Measurements from ENCODE around the gene CTDSPL2.
"Not testable (repeated sequence)": the region's sequence is repeated elsewhere in the genome, so short reads cannot be mapped to it uniquely, and the experiment has no call there.

The CTDSPL2 gene

DNA sequence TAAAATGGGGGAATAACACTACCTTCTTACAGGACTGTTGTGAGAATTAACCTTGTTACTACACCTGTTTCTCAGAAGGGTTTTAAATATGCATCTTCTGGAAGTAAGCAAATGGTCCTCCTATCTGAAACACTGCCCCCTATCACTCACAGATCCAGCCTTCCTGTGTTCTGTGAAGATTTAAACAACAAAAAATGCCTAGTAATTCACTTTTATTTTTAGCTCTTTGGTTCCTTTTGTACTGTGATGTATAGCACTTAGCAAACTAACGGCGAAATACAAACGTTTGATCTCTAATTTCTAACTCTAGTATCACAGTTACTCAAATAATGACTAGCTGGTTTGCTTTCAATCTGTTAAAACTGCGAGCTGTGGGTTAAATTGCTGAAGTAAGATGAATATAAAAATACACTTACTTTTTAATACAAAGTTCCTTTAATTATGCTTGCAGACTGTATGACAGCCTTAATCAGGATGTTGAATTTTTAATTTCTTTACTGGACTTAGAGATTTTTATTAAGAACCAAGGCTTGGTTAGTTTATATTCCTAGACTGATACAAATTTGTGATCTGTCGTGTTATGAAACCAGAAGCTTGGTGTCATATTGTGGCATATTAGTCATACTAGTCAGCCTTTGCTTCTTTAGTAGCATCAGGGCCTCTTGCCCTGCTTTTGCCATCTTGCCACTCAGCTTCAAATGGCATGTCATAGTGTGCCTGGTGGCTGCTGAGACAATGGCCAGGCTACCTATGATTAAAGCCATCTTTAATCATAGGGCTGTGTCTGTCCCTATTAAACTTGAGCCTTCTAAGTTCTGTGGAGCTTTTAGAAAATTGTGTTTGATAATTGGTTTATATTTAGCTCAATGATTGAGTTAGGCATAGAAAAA, 118.7 kb downstream of the CTDSPL2 start:
- Histone ChIP-seq H3K36me3 (ENCODE audit: control insufficient read depth, insufficient read depth, low read length) (peaks cover 6% of the 10 kb centered on the region), H3K9ac (ENCODE audit: low read depth, low read length) (no peak overlapping the region), H3K4me3 (ENCODE audit: low read depth, low read length) (no peak overlapping the region), H3K4me1 (ENCODE audit: control insufficient read depth, insufficient read depth, low read length) (peaks cover 3% of the 10 kb centered on the region), H3K9me3 (ENCODE audit: control insufficient read depth, insufficient read depth, low read length) (no peaks in the 10 kb centered on the region), H3K27me3 (ENCODE audit: control insufficient read depth, insufficient read depth, low read length) (no peaks in the 10 kb centered on the region)

DNA sequence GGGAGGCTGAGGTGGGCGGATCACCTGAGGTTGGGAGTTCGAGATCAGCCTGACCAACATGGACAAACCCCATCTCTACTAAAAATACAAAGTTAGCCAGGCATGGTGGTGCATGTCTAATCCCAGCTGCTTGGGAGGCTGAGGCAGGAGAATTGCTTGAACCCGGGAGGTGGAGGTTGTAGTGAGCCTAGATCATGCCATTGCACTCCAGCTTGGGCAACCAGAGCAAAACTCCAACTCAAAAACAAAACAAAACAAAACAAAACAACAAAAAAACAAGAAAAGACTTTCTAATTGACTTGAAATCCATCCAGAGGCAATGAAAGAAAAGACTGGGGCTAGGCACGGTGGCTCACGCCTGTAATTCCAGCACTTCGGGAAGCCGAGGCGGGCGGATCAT, 121.7 kb downstream of the CTDSPL2 start:
- H3K9me3 ChIP-seq (ENCODE audit: control insufficient read depth, insufficient read depth, low read length); H3K27me3 ChIP-seq (ENCODE audit: control insufficient read depth, insufficient read depth, low read length); H3K4me1 ChIP-seq (ENCODE audit: control insufficient read depth, insufficient read depth, low read length); H3K4me3 ChIP-seq (ENCODE audit: low read depth, low read length); H3K9ac ChIP-seq (ENCODE audit: low read depth, low read length): not testable (repeated sequence)
- peaks cover 13% of the 10 kb centered on the region for H3K36me3 ChIP-seq (ENCODE audit: control insufficient read depth, insufficient read depth, low read length)

- no peak overlapping the region for H3K9ac ChIP-seq (ENCODE audit: low read depth, low read length)
- H3K4me3 ChIP-seq (ENCODE audit: low read depth, low read length): no peak overlapping the region
- H3K4me1 ChIP-seq (ENCODE audit: control insufficient read depth, insufficient read depth, low read length): peaks cover 3% of the 10 kb centered on the region
- H3K36me3 ChIP-seq (ENCODE audit: control insufficient read depth, insufficient read depth, low read length): peaks cover 22% of the 10 kb centered on the region
- no peaks in the 10 kb centered on the region for H3K9me3 ChIP-seq (ENCODE audit: control insufficient read depth, insufficient read depth, low read length)
- H3K27me3 ChIP-seq (ENCODE audit: control insufficient read depth, insufficient read depth, low read length): no peaks in the 10 kb centered on the region
Measured at GRCh38 chr15:44550256-44550655, 122.8 kb downstream of the CTDSPL2 start.

GRCh38 chr15:44550734-44551133, 123.3 kb downstream of the CTDSPL2 start:
- no peaks in the 10 kb centered on the region for H3K9me3 ChIP-seq (ENCODE audit: control insufficient read depth, insufficient read depth, low read length)
- H3K27me3 ChIP-seq (ENCODE audit: control insufficient read depth, insufficient read depth, low read length): no peaks in the 10 kb centered on the region
- H3K36me3 ChIP-seq (ENCODE audit: control insufficient read depth, insufficient read depth, low read length): peaks cover 25% of the 10 kb centered on the region
- no peak overlapping the region for H3K9ac ChIP-seq (ENCODE audit: low read depth, low read length)
- H3K4me3 ChIP-seq (ENCODE audit: low read depth, low read length): no peak overlapping the region
- peaks cover under 1% of the 10 kb centered on the region for H3K4me1 ChIP-seq (ENCODE audit: control insufficient read depth, insufficient read depth, low read length)

DNA sequence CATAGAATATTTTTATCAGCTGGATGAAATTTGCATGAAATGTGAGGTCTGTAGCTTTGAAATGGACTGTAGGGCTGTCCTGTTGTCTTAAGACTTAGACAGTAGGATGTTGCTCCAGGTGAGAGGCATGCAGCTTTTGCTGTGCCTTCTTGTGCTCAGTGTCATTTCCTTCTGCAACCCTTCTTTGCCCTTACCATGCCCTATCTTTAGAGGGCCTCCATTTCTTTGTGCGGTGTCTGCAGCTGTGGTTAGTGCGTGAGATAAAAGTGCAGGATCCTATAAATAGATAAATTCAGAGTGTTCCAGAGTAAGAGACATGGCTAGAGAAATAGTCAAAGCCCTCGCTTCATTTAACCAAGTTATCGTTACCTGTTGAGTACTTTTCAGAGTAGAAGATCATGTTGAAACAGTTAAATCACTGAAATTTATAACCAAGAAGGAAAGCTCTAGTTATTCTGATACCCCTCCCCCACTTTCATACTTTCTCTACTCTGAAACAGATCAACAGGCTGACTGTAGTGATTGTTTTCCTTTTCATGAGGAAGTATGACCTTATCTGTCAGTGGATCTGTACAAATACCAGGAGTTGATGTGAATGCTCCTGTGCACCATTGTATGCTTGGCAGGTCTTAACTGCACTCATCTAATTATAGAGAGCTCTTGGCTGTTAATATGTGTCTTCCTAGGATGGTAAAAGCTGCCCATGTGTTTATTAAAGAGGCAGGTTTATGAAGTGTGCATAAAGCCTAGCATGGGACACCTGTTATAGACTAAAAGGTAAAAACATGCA, 127.7 kb downstream of the CTDSPL2 start:
- Histone ChIP-seq H3K9me3 (ENCODE audit: control insufficient read depth, insufficient read depth, low read length) (no peaks in the 10 kb centered on the region), H3K9ac (ENCODE audit: low read depth, low read length) (no peak overlapping the region), H3K4me1 (ENCODE audit: control insufficient read depth, insufficient read depth, low read length) (no peaks in the 10 kb centered on the region), H3K27me3 (ENCODE audit: control insufficient read depth, insufficient read depth, low read length) (no peaks in the 10 kb centered on the region), H3K36me3 (ENCODE audit: control insufficient read depth, insufficient read depth, low read length) (peaks cover 31% of the 10 kb centered on the region), H3K4me3 (ENCODE audit: low read depth, low read length) (no peak overlapping the region)

GRCh38 chr15:44560926-44561325, 133.5 kb downstream of the CTDSPL2 start:
- not testable (repeated sequence) for H3K9ac ChIP-seq (ENCODE audit: low read depth, low read length); H3K4me3 ChIP-seq (ENCODE audit: low read depth, low read length); H3K4me1 ChIP-seq (ENCODE audit: control insufficient read depth, insufficient read depth, low read length); H3K27me3 ChIP-seq (ENCODE audit: control insufficient read depth, insufficient read depth, low read length); H3K9me3 ChIP-seq (ENCODE audit: control insufficient read depth, insufficient read depth, low read length)
- peaks cover 32% of the 10 kb centered on the region for H3K36me3 ChIP-seq (ENCODE audit: control insufficient read depth, insufficient read depth, low read length)

DNA sequence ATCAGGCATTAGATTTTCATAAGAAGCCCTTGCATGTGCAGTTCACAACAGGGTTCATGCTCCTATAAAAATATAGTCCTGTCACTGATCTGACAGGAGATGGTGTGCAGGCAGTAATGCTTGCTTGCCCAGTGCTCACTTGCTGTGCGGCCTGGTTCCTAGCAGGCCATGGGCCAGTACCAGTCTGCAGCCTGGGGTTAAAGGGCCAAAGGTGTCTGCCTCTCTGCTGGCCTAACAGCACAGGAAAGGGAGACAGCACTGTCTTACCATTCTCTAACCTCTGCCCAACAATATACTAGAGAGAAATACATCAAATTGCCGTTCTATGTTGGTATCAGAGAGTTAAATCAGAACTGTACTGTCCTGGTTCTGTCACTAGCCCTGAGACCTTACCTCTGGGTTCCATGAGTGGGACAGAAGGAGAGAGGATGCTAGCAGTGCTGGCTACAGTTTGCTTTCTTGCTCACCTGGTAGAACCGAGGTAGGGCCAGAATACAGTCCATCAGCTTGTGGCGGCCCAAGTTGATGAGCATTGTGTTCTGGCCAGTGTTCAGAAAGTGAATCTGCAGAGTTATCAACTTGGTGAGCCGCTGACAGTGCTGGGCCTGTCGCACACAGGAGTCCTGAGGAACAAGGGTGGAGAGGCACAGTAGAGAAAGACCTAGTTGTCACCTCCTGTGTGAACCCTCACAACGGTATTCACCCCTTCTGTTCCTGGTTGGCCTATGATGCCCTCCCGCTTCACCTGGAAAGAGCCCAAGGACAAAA, 138.1 kb downstream of the CTDSPL2 start:
- Histone ChIP-seq H3K9ac (ENCODE audit: low read depth, low read length) (no peak overlapping the region), H3K36me3 (ENCODE audit: control insufficient read depth, insufficient read depth, low read length) (peaks cover 35% of the 10 kb centered on the region), H3K9me3 (ENCODE audit: control insufficient read depth, insufficient read depth, low read length) (peaks cover 7% of the 10 kb centered on the region), H3K4me3 (ENCODE audit: low read depth, low read length) (no peak overlapping the region), H3K27me3 (ENCODE audit: control insufficient read depth, insufficient read depth, low read length) (no peaks in the 10 kb centered on the region), H3K4me1 (ENCODE audit: control insufficient read depth, insufficient read depth, low read length) (no peaks in the 10 kb centered on the region)

DNA sequence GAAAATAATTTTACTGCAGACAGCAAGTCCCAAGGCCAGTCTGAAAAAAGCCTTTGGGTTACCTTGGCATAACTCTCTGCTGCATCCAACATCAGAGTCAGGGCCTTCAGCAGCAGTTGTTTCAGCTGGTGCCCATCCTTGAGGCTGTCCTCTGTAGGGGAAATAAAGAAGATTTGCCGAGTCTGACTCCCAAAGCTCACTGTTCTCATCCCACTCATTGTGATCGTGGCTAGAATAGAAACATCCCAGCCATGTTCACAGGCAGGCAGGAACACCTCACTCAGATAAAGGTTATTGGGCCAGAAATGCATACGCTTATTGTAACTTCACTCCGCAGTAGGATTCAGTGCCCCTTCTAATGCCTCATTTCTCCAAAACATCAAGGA, 138.7 kb downstream of the CTDSPL2 start:
- H3K36me3 ChIP-seq (ENCODE audit: control insufficient read depth, insufficient read depth, low read length): peaks cover 35% of the 10 kb centered on the region

DNA sequence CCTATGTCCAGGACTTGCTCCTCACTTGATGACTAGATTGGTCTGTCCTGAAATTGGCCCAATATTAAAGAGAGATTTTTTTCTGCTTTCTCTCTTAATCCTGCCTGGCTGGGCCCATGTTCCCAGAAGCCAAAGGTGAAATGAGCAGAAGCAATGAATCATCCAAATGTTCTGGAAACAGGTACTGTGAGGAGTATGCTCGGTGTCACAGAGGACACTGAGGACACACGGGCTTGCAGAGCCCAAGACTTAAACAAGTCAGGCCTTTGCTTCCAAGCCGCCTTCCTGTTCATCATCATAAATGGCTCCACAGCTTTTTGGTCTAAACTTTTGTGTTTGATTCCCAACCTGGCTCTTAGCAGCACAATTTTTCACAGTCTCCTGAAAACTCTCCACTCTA, 140.9 kb downstream of the CTDSPL2 start:
- Histone ChIP-seq H3K4me3 (ENCODE audit: low read depth, low read length) (no peak overlapping the region), H3K4me1 (ENCODE audit: control insufficient read depth, insufficient read depth, low read length) (no peaks in the 10 kb centered on the region), H3K9ac (ENCODE audit: low read depth, low read length) (no peak overlapping the region), H3K9me3 (ENCODE audit: control insufficient read depth, insufficient read depth, low read length) (peaks cover 7% of the 10 kb centered on the region), H3K36me3 (ENCODE audit: control insufficient read depth, insufficient read depth, low read length) (peaks cover 38% of the 10 kb centered on the region), H3K27me3 (ENCODE audit: control insufficient read depth, insufficient read depth, low read length) (no peaks in the 10 kb centered on the region)

More for the DNA sequence above, 138.7 kb downstream of the CTDSPL2 start:
- no peak overlapping the region for H3K4me3 ChIP-seq (ENCODE audit: low read depth, low read length)
- H3K27me3 ChIP-seq (ENCODE audit: control insufficient read depth, insufficient read depth, low read length): no peaks in the 10 kb centered on the region
- peaks cover 7% of the 10 kb centered on the region for H3K9me3 ChIP-seq (ENCODE audit: control insufficient read depth, insufficient read depth, low read length)
- no peaks in the 10 kb centered on the region for H3K4me1 ChIP-seq (ENCODE audit: control insufficient read depth, insufficient read depth, low read length)
- no peak overlapping the region for H3K9ac ChIP-seq (ENCODE audit: low read depth, low read length)

- H3K27me3 ChIP-seq (ENCODE audit: control insufficient read depth, insufficient read depth, low read length): no peaks in the 10 kb centered on the region
- peaks cover 31% of the 10 kb centered on the region for H3K36me3 ChIP-seq (ENCODE audit: control insufficient read depth, insufficient read depth, low read length)
Measured at GRCh38 chr15:44569316-44569715, 141.9 kb downstream of the CTDSPL2 start.

GRCh38 chr15:44570361-44570760, 142.9 kb downstream of the CTDSPL2 start:
- Histone ChIP-seq H3K9me3 (ENCODE audit: control insufficient read depth, insufficient read depth, low read length) (no peaks in the 10 kb centered on the region), H3K36me3 (ENCODE audit: control insufficient read depth, insufficient read depth, low read length) (peaks cover 22% of the 10 kb centered on the region), H3K4me1 (ENCODE audit: control insufficient read depth, insufficient read depth, low read length) (no peaks in the 10 kb centered on the region), H3K9ac (ENCODE audit: low read depth, low read length) (no peak overlapping the region), H3K27me3 (ENCODE audit: control insufficient read depth, insufficient read depth, low read length) (no peaks in the 10 kb centered on the region), H3K4me3 (ENCODE audit: low read depth, low read length) (no peak overlapping the region)

More at GRCh38 chr15:44569316-44569715, 141.9 kb downstream of the CTDSPL2 start:
- H3K4me3 ChIP-seq (ENCODE audit: low read depth, low read length): no peak overlapping the region
- peaks cover 7% of the 10 kb centered on the region for H3K9me3 ChIP-seq (ENCODE audit: control insufficient read depth, insufficient read depth, low read length)
- no peak overlapping the region for H3K9ac ChIP-seq (ENCODE audit: low read depth, low read length)
- H3K4me1 ChIP-seq (ENCODE audit: control insufficient read depth, insufficient read depth, low read length): no peaks in the 10 kb centered on the region
